HG03103 (cell line): ENCODE measurements around the gene AKAP13.
A peak's percentile ranks its signal among the peaks of the same experiment; 100 is the strongest.

Source experiments
- ATAC-seq: cut with Tn5 transposase; IDR thresholded peaks from one replicate; pipeline ENCODE4 v1.9.1; 2021; ENCODE audit warnings: low read depth; ENCODE audit not compliant: unreplicated experiment

Gene AKAP13

DNA sequence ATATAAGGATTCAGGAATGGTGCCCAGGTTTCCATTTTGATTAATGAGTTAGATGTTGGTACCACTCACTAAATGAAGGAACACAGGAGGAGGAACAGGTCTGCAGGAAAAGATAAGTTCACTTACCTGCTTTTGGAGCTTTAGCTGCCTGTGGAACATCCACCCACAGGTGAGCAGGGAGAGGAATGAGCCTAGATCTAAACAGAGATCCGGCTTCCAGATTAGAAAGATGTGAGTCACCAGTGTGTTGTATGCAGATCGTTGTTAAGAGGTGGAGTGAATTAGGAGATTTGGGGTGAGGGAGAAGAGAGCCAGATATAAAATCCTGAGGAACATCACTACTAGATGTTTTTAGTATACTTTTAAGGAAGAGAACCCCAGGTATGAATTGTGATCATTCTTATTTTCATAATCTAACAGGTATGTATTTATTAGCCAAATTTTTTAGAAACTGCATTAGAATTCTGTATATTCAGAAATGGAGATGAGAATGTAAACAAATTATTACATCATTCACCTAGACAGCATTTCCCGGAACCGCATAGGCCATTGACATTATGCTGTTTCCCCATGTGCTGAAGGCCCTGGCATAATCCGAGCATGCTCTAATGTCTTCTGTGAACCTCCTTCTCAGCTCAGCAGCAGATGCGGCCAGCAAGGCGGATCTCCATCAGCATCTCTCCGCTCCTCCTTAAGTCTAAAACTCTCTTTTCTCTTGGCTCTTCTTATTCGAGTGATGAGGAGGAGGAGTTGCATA is 296.1 kb downstream of the AKAP13 start:
- ATAC-seq, result no peak

DNA sequence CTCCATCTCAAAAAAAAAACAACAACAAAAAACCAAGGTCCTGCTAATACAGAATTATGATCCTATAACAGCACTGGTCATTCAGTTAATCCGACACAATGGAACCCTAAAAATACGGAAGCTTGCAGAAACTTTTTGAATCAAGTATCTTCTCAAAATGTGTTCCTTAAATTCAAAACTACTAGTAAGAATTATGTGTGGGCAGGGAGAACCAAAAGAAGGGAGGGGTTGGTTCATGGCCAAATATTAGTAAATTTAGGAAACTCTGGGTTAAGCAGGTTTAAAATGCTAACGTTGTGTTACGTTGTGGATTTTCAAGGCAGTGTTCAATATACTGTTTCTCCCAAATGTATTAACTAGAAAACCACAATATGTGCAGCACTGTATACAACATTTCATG is 298.8 kb downstream of the AKAP13 start:
- ATAC-seq, result no peak

DNA sequence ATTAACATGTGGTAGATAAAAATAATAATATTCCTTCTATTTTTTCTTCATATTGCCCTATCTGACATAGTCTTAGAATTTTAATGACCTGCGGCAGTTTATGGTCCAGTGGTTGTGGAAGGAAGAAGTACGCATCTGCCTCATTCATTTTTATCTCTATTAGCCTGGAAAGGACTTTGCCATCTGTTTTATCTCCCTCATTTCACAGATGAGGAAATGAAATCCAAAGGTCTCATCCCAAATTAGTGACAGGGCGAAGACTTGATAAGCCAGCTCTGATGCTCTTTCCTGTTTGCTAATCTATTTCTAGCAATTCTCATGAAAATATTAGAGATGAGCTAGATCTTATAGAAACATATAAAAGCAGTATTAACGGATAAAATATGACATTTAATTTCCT is 301.0 kb downstream of the AKAP13 start:
- no peak for ATAC-seq

DNA sequence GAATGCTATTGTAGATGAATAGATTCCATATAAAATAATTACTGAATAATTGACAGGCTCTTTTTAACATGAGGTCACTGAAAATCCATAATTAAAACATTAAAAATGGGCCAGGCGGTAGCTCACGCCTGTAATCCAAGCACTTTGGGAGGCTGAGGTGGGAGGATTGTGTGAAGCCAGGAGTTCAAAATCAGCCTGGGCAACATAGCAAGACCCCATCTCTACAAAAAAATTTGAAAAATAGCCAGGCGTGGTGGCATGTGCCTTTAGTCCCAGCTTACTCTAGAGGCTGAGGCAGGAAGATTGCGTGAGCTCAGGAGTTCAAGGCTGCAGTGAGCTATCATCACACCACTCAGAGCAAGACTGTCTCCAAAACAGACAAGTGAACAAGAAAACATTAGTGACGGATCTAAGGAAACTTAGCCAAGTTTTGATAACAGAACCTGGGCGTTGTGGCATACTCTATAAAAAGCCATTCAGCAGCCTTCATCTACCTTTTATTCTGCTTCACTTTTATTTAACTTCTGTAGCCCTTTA is 303.8 kb downstream of the AKAP13 start:
- ATAC-seq, result no peak

DNA sequence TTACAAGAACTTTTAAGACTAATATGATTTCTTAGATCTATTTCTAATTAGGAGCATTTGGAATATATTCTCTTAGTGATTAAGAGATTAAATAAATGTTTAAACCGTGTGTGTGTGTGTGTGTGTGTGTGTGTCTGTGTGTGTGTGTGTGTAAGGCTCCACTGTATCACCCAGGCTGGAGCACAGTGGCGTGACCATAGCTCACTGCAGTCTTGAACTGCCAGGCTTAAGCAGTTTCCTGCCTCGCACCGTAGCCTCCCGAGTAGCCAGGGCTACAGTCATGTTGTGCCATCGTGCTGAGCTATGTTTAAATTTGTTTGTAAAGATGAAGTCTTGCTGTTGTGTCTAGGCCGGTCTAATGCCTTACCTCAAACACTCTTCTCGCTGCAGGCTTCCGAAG is 305.0 kb downstream of the AKAP13 start:
- ATAC-seq, result no peak

DNA sequence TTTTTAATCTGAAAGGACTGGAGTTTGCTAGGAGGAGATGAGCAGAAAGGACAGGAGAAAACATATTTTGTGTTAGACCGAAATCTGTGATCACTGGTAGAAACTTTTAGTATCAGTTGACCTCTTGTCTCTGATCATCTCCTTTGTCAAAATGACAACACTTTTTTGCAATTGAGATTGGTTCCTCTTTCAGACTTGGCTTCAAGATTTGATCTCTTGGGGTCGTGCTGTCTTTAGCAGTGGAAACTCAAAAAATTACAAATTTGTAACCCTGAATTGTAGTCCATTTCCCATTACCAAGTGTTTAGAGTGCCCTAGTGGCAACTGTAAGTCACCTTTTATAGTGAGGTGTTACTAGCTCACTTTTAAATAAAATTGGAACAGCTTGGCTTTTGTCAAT is 306.9 kb downstream of the AKAP13 start:
- ATAC-seq, result no peak

DNA sequence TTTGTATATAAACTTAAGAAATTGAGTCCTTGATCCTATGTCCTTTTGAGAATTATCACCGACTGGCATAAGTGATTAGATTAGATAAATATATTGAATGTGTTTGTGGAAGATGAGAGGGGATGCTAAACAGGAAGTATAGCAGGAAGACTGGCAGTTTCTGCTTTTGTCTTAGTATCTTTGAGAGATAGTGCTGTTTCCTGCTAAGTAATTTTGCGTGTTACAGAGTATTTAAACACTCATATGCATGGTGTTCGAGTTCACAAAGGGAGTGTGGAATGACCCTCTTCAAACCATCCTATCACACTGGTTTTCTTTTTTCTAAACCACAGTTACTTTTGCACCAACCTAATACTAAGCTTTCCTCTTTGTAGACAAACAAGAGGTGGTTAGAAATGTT is 308.3 kb downstream of the AKAP13 start:
- no peak for ATAC-seq

DNA sequence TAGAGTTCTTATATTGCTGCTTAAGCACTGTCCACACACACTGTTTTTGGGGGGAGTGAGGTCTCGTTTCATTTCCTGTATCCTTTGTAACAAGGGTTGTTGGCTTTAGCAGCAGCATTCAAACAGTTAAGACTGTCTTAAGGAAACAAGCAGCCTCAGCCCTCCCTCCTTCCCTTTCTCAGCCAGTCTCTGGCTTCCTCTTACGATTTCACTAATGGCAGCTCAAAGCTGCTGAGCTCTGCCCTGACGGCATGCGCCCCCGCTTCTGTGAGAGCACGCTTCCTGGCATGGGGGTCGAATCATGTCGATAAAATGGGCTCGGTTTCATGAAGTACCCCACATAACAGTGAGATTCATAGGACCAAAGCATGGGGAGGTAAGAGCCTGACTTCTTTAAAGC is 309.3 kb downstream of the AKAP13 start:
- ATAC-seq, result peak; percentile 45

DNA sequence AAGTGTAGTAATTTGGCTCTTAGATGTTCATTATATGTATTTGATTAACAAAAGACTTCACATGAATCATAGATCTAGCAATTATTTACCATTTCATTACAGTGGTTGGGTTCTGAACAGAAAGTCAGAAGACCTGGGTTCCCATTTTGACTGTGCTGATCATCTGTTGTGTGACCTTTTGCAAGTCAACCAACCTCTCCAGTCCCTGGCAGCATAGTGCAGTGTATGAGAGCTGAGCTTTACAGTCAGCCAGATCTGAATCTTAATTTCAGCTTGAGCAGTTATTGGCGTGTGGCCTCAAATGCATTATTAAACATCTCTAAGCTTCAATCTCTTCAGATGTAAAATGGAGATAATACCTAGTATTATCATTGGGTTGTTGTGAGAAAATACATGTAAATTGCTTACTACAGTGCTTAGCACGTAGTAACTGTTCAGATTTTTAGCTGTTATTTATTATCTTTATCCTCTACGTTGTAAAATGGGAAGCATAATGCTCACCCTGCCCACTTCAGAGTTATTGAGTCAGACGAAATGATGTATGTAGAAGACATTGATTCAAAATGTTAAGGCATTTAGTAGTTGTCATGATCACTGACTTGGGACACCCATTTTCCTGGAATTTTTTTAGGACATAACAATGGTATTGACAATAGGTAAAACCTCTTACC is 310.3 kb downstream of the AKAP13 start:
- ATAC-seq, result peak; percentile 42

DNA sequence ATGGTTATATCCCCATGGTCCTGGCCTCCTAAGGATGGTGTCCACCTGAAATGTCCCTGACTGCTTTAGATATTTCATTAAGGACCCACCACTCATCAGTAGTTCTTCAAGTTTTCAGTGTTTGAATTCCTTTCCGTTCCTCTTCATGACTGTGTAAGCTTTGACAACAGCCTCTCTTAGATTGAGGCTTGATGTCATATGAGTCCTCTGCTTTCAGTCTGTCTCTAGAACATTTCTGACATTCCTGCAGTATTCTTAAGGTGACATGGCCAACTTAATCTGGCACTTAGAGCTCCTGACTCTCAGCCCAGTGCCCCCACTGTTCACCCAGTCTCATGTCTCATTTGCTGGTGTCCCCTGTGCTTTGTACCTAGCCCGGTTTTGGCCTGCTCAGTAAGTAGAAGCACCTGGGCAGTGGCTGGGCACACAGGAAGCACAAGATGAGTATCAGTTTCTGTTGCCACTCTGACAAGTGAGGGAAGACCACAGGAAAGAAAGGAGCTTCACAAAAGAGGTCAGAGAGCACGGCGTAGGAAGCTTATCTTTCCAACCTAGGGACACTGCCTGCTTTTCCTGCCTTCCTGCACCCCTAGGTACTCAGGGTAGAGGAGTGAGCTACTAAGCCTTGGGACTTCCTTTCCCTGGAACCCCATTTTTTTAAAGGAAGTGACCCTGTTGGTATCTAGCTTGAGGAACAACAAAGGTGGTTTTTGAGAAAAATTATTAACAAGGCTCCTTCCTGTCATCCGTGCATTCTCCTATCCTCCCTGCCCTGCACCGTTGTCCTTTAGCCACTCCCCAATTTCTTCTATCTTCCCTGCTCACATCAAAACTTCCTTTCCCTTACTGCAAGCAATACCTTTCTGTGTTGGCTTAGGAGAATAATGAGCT is 311.2 kb downstream of the AKAP13 start:
- no peak for ATAC-seq

DNA sequence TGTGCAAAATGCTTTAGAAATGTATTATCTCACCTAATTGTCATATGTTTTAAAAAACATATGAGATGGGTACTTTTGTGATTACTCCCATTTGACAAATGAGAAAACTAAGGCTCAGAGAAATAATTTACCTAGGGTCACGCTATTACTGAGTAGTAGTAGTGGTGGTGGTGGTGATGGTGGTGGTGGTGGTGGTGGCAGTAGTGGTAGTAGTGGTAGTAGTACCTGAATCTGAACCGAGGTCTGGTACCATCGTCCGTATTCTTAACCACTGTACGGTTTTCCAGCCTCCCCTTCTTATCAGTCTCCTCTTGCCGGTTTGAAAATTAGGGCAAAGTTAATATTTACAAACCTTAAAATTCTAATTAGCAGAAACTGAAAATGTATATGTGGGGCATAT is 311.9 kb downstream of the AKAP13 start:
- no peak for ATAC-seq

DNA sequence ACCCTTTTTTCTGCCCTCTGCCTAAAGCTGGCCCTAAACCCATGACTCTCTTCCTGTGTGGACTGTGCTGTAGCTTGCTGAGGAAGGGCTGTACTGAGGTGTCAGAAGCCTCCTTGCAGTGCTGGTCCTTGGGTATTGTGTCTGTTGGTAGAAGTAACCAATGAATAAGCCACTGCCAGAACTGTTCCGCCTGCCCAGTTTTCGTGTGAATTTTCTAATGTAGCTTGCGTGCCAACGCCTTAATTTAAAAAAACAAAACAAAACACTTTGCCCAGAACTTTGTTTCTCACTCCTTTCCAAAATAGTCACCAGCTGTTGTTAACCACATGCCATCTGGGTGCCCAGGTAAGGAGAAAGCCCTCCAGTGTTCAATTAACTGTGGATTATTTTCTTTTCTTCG is 312.5 kb downstream of the AKAP13 start:
- ATAC-seq, result no peak

DNA sequence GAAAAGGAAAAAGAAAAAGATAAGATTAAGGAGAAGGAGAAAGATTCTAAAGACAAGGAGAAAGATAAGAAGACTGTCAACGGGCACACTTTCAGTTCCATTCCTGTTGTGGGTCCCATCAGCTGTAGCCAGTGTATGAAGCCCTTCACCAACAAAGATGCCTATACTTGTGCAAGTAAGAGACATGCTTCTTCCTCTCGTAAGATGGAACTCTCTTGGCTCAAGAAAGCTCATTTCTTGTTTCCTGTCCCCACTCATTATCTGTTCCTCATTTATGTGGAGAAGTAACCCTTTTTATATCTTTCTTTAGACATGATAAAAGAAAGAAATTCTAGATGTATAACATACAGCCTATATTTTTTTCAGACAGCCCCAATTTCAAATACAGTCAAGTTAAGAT is 312.9 kb downstream of the AKAP13 start:
- no peak for ATAC-seq

DNA sequence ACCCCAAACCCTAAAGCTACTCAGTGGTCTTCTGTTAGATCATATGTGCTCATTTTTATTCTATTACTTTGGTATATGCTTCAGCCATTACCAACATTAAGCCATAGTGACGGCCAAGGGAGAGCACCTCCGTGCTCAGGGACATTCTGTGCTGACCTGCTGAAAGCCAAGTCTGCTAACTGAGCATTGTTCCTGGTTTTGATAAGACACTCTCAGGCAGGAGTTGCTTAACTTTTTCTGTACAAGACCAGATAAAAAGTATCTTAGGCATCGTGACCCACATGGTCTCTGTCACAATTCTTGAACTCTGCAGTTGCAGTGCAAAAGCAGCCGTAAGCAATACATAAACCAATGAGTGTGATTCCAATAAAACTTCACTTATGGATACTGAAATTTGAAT is 313.7 kb downstream of the AKAP13 start:
- no peak for ATAC-seq

DNA sequence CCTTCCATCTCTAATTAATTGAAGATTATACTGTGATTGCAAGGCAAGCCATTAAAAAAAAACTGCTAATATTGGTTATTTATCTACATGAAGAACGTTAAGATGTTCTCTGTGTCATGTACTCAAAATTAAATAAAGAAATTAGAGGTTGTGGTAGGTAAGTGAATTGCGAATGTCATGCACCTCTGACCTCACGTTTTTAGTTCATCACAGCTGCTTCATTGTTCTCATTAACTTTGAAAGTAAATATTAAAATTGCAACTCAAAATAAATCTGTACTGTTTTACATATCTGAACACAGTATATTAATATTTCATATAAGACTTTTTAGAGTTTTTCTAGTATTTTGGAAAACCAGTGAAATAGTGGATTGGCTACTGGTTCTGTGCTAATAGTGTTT is 320.4 kb downstream of the AKAP13 start:
- no peak for ATAC-seq

DNA sequence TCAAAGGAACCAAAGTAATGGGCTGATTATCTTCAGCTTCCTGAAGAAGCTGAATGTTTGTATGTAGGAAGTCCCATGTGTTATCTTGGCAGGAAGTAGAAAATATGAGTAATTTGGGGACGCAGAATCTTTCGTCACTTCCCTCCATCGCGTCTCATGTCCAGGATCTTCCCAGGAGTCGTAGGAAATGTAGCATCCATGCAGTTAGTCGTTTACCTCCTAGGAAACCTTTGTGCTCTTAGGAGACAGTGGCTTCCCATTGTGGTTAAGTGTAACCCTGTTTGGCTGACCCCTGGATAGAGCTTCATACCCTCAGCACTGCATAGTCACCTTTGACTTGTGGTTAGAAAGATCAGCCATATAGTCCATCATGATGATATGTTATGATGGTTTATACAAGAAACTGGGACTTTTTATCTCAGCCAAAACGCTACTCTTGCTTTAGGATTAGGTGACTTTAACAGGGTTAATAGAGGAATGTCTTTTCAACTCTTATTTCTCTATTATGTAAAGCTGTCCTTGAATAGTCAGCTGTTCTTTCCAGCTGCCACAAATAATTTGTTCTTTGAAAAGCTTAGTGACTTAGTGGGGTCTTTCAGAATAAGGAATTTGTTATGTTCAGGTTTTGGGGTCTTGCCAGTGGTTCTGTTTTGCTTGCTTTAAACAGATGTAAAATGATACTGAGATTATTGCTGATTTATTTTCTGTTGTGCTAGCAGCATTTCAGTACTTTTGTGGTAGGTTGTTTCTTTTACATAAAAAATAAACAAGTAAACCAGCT is 322.1 kb downstream of the AKAP13 start:
- ATAC-seq, result no peak

DNA sequence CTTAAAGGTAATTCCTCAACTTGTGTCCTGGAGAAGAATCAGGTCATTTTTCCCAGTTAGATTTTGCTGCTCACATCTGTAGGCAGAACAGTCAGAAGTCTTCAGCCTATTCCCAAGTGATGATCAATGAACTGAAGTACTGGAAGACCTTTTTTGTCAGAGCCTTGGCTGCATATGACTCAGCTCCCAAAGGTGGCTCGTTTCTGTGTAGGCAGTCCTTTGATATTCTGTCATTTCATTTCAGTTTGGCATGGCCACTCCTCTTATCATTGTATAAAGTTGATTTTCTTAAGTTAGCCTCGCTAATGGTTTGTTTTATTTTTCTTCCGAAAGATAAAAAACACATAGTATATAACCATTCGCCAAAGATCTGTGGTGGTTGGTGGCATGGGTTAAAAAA is 323.7 kb downstream of the AKAP13 start:
- ATAC-seq, result no peak

DNA sequence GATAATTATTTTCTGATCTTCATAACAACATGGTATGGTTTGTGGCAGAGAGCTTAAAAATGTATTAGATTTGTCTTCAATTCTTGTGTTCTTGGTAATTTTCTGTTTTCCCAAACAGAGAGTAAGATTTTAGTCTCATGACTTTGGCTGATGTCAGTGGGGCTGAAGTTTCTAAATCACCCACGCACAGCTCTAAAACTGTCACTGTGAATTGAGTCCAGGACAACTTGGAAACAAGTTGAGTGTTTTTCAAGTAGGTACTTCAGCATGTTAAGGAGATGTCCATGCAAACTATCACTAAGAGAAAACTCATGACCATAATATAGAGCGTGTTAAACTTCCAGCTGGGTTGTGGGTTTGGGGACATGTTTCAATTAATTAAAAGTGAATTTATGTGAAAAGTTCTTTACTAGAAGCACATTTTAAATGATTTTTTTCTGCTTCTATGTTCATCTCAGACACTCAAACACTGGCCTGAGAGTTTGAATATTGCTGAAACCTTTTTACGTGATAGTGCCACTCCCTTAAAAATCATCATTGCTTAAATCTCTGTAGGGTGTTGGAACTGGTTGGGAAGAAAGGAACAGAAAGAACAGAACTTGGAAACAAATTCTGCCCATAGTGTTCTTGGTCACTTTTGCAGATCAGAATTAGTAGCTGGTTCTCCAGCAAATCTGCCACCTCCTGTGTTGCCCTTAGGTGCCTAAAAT is 324.5 kb downstream of the AKAP13 start:
- no peak for ATAC-seq

DNA sequence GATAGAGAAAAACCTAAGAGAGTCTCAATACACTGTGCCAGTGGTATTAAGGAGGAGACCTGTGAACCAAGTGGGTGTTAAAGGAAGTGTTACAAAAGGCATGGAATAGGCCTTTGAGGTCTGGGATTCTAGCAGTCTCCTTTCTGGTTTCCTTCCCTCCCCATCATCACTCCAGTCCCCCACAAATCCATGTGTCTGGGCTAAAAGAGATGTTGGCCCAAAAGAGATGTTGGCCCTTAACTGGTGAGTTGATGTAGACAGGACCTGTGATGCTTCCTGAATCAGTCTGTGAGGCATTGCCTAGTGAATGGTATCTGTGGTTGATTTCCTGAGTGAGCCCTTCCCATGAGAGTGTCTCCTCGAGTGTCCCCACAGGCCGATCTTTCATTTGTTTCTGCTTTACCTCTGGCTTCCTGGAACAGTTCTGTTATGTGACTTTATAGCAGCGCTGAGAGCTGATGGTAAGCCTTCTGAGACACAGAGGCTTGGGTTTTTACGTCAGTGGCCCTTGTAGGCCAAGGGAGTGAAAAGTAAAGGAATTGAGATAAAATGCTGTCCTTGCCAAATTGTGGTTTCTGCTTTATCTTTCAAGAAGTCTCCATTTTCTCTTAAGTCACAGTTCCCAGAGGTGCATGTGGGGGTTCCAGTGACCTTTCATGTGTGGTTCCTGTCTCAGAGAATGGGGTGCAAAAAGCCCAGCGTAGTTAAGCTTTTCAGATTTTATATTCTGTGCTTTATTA is 326.5 kb downstream of the AKAP13 start:
- peak; percentile 25 for ATAC-seq
